AG04449 (cell line): ENCODE data around the gene SOX8.

Experiments
- CTCF ChIA-PET: fragments of 350-600 bp; formaldehyde crosslinking; extraction: SDS; loops from one replicate; lab custom pipeline; 2021; ENCODE audit warnings: antibody characterized with exemption; lab: Yijun Ruan, JAX
- POLR2A ChIA-PET: fragments of 400-600, 350-600 bp; formaldehyde crosslinking; extraction: SDS; loops from one replicate; lab custom pipeline; 2020; ENCODE audit warnings: antibody characterized with exemption, inconsistent platforms; lab: Yijun Ruan, JAX
- DNase-seq: peaks from one replicate; pipeline ENCODE4 v3.0.0-alpha.2; 2010; ENCODE audit warnings: low read depth, low spot score
- H3K4me3 ChIP-seq: 2 replicates; pipeline ENCODE4 v1.5.1; 2011; ENCODE audit warnings: low read depth, mild to moderate bottlenecking, control low read depth, low read length
- CTCF ChIP-seq: IDR thresholded peaks from one replicate; pipeline ENCODE4 v1.5.1; 2011; ENCODE audit warnings: mild to moderate bottlenecking, moderate library complexity, low read length, control low read depth, inconsistent platforms; ENCODE audit not compliant: insufficient read depth; ENCODE audit errors: missing control alignments

The SOX8 gene

GRCh38 chr16:981695-982144 is at the start of gene SOX8:
Gene SOX8 (plus strand): TSS chr16:981770. CDS start chr16:981923, 153 bp downstream.
- POLR2A ChIA-PET: interaction anchor here (1.5 kb wide), 1 partner anchor 16 kb away, joined by 3 read pairs; no protein-coding TSS in a partner anchor
- peak within 1 kb of the TSS; percentile 36 for H3K4me3 ChIP-seq
- no peak for TF ChIP-seq CTCF
- no peak for DNase-seq
- CTCF ChIA-PET: no interaction called here

GRCh38 chr16:932831-933330 is 48.7 kb upstream of the SOX8 start:
- no peak overlapping the region for H3K4me3 ChIP-seq
- DNase-seq: no peak
- POLR2A ChIA-PET: no interaction called here
- CTCF ChIA-PET: interaction anchor here (1.0 kb wide), 1 partner anchor 8 kb away, joined by 3 read pairs; no protein-coding TSS in a partner anchor
- no peak for TF ChIP-seq CTCF

- CTCF ChIA-PET: no interaction called here
- POLR2A ChIA-PET: no interaction called here
- no peak overlapping the region for H3K4me3 ChIP-seq
- no peak for DNase-seq
- TF ChIP-seq CTCF: no peak
Observed at GRCh38 chr16:933581-933980, 48.0 kb upstream of the SOX8 start.

GRCh38 chr16:934178-934577 is 47.4 kb upstream of the SOX8 start:
- TF ChIP-seq CTCF: no peak
- no peak for DNase-seq
- H3K4me3 ChIP-seq: no peak overlapping the region
- CTCF ChIA-PET: no interaction called here
- POLR2A ChIA-PET: no interaction called here

- no peak overlapping the region for H3K4me3 ChIP-seq
- DNase-seq: no peak
- ChIA-PET POLR2A (no interaction called here), CTCF (interaction anchor here (0.8 kb wide), 1 partner anchor 168 kb away, joined by 3 read pairs; no protein-coding TSS in a partner anchor)
- no peak for TF ChIP-seq CTCF
Observed at GRCh38 chr16:935684-936083, 45.9 kb upstream of the SOX8 start.

- CTCF ChIA-PET: no interaction called here
- DNase-seq: no peak
- POLR2A ChIA-PET: no interaction called here
- no peak overlapping the region for H3K4me3 ChIP-seq
- no peak for TF ChIP-seq CTCF
Observed at GRCh38 chr16:937311-937710, 44.3 kb upstream of the SOX8 start.
